ENCODE measurements around the gene FFAR2. TPM values are rescaled to one million over a fixed set of nuclear protein-coding genes. Genes with fewer than 3 reads are reported as not detected.

Gene FFAR2
- total RNA-seq, 2 donors from 2014 or later = not detected

DNA sequence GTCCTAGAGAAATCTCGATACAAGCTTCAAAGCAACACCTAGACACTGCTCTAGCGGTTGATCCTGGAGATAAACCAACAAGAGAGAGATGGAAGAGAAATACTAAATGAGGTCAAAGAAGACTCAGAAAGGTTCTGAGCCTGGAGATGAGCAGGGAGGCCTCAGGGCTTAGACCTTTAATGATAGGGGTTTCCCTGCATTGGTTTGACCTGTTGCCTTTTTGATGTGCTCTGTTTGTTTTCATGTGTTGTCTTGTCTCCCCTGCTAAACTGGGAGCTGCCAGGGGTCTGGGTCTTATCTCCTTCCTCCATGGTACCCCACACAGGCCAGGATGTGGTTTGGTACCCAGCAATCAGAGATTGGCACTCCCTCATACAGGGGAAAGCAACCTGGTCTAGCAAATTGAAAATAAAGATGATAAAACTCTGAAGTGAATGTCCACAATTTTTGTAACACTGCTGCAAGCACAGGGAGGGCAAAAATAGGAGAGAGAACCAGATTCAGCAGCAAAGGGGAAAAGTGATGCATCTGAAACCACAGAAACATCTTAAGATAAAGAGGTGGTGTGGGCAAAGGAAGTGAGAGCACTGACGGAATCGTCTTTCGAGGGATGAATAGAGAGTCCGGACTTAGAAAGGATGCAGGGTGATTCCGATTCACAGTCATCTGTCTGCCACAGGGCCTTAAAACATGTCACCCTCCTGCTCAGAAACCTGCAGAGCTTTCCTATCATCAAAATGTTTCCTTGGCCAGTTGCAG, 3.5 kb downstream of the FFAR2 start:
- Mint-ChIP-seq H3K4me1 (peaks cover 2% of the 10 kb centered on the region), H3K4me3 (no peak overlapping the region)
- DNase-seq = no peak

DNA sequence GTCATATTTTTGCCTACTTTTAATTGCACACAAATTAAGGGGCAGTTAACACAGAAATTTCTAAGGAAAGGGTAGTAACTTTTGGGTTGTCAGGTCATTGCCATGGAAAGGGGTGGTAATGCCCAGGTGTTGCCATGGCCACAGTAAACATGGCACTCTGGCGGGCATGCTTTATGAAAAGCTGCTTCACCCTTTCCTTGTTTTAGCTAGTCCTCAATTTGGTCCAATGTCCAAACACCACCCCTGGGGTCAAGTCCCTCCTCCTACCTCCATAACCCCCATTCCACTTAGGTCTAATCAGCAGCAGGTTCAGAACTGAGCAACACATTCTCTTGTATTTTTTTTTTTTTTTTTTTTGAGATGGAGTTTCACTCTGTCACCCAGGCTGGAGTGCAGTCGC, 6.6 kb downstream of the FFAR2 start:
- Histone ChIP-seq H3K4me1 (ENCODE audit: control insufficient read depth, insufficient read depth, low read length) (peaks cover 5% of the 10 kb centered on the region), H3K9me3 (ENCODE audit: control insufficient read depth, low read length) (no peaks in the 10 kb centered on the region), H3K27me3 (ENCODE audit: control insufficient read depth, insufficient read depth, low read length, poor library complexity, severe bottlenecking) (no peaks in the 10 kb centered on the region), H3K4me3 (ENCODE audit: low read length) (no peak overlapping the region), H3K9ac (ENCODE audit: extremely low read depth, low read length, poor library complexity, severe bottlenecking) (no peak overlapping the region), H3K36me3 (ENCODE audit: control insufficient read depth, insufficient read depth, low read length) (no peaks in the 10 kb centered on the region), H3K27ac (ENCODE audit: low read depth, low read length) (no peak overlapping the region)
- DNase-seq = no peak
- Mint-ChIP-seq H3K36me3 (ENCODE audit: low read depth) (no peaks in the 10 kb centered on the region), H3K9me3 (no peaks in the 10 kb centered on the region), H3K4me3 (no peak overlapping the region), H3K4me1 (peaks cover 21% of the 10 kb centered on the region), H3K27me3 (ENCODE audit: insufficient read depth) (peaks cover 12% of the 10 kb centered on the region), H3K27ac (no peak overlapping the region)
- TF ChIP-seq, protein P1, sequence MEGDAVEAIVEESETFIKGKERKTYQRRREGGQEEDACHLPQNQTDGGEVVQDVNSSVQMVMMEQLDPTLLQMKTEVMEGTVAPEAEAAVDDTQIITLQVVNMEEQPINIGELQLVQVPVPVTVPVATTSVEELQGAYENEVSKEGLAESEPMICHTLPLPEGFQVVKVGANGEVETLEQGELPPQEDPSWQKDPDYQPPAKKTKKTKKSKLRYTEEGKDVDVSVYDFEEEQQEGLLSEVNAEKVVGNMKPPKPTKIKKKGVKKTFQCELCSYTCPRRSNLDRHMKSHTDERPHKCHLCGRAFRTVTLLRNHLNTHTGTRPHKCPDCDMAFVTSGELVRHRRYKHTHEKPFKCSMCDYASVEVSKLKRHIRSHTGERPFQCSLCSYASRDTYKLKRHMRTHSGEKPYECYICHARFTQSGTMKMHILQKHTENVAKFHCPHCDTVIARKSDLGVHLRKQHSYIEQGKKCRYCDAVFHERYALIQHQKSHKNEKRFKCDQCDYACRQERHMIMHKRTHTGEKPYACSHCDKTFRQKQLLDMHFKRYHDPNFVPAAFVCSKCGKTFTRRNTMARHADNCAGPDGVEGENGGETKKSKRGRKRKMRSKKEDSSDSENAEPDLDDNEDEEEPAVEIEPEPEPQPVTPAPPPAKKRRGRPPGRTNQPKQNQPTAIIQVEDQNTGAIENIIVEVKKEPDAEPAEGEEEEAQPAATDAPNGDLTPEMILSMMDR (conservative IDR thresholded peaks at IDR 0.05) = no peak
- 98 to 100% methylated on average over 1 to 2 of the region's 2 CpGs for WGBS, 2 experiments (ENCODE audit: insufficient coverage in 1 of 2, insufficient read length in 1 of 2)

More for the DNA sequence above, 3.5 kb downstream of the FFAR2 start:
- Histone ChIP-seq H3K27me3 (ENCODE audit: control insufficient read depth, insufficient read depth, low read length, poor library complexity, severe bottlenecking) (no peaks in the 10 kb centered on the region), H3K9me3 (ENCODE audit: control insufficient read depth, low read length) (no peaks in the 10 kb centered on the region), H3K4me1 (ENCODE audit: control insufficient read depth, insufficient read depth, low read length) (no peaks in the 10 kb centered on the region), H3K9ac (ENCODE audit: extremely low read depth, low read length, poor library complexity, severe bottlenecking) (no peak overlapping the region), H3K27ac (ENCODE audit: low read depth, low read length) (no peak overlapping the region), H3K4me3 (ENCODE audit: low read length) (no peak overlapping the region), H3K36me3 (ENCODE audit: control insufficient read depth, insufficient read depth, low read length) (no peaks in the 10 kb centered on the region)
- Mint-ChIP-seq H3K36me3 (ENCODE audit: low read depth) (no peaks in the 10 kb centered on the region), H3K27ac (no peak overlapping the region), H3K9me3 (no peaks in the 10 kb centered on the region), H3K27me3 (ENCODE audit: insufficient read depth) (peaks cover 12% of the 10 kb centered on the region)
- TF ChIP-seq, protein P1 (conservative IDR thresholded peaks at IDR 0.05) = no peak
- WGBS, 2 experiments (ENCODE audit: insufficient coverage in 1 of 2, insufficient read length in 1 of 2) = 90 to 94% methylated on average over 5 to 7 of the region's 7 CpGs

DNA sequence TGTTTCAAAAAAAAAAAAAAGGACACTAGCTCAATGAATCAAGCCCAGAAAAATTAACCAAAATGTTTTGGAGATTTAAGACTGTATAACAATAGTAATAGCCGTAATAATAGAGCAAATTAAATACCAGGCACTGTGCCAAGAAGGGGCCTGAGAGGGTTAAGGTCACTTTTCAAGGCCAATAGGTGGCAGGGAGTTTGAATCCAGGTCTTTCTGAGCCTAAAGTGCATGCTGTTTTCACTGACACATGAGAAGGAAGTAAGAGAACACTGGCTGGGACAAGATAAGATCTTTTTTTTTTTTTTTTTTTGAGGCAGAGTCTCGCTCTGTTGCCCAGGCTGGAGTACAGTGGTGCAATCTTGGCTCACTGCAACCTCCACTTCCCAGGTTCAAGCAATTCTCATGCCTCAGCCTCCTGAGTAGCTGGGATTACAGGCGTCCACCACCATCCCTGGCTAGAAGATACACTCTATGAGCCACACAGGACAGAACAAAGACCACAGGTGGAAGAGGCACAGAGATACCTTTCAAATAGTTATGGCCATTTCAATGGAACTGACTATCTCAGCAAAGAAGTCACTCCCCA, 7.7 kb downstream of the FFAR2 start:
- Mint-ChIP-seq H3K36me3 (ENCODE audit: low read depth) (no peaks in the 10 kb centered on the region), H3K27ac (no peak overlapping the region), H3K4me3 (no peak overlapping the region), H3K9me3 (no peaks in the 10 kb centered on the region), H3K27me3 (ENCODE audit: insufficient read depth) (peaks cover 4% of the 10 kb centered on the region), H3K4me1 (peaks cover 21% of the 10 kb centered on the region)
- Histone ChIP-seq H3K9ac (ENCODE audit: extremely low read depth, low read length, poor library complexity, severe bottlenecking) (no peak overlapping the region), H3K27ac (ENCODE audit: low read depth, low read length) (no peak overlapping the region), H3K9me3 (ENCODE audit: control insufficient read depth, low read length) (no peaks in the 10 kb centered on the region), H3K27me3 (ENCODE audit: control insufficient read depth, insufficient read depth, low read length, poor library complexity, severe bottlenecking) (no peaks in the 10 kb centered on the region), H3K36me3 (ENCODE audit: control insufficient read depth, insufficient read depth, low read length) (no peaks in the 10 kb centered on the region), H3K4me1 (ENCODE audit: control insufficient read depth, insufficient read depth, low read length) (peaks cover 5% of the 10 kb centered on the region), H3K4me3 (ENCODE audit: low read length) (no peak overlapping the region)
- TF ChIP-seq, protein P1 (conservative IDR thresholded peaks at IDR 0.05) = no peak
- no peak for DNase-seq
- 83 to 92% methylated on average over 1 to 3 of the region's 3 CpGs for WGBS, 2 experiments (ENCODE audit: insufficient coverage in 1 of 2, insufficient read length in 1 of 2)
